Upper lobe of right lung (tissue), 1 donor: ENCODE results near the gene NAXE. TPM values are rescaled to one million over a fixed set of nuclear protein-coding genes. Genes with fewer than 3 reads are reported as not detected.
A peak's percentile ranks its signal among the peaks of the same experiment; 100 is the strongest.

Source experiments
- ATAC-seq: fragments of 200-7000 bp; cut with Tn5 transposase; one replicate; pipeline ENCODE4 v1.9.1; 2020; ENCODE audit warnings: mild to moderate bottlenecking, moderate library complexity
- DNase-seq: peaks from one replicate; pipeline ENCODE4 v3.0.0-alpha.2; 2020
- H3K27ac ChIP-seq: fragments of 200-600 bp; one replicate; pipeline ENCODE4 v1.8.0; 2022
- H3K27me3 ChIP-seq: fragments of 200-600 bp; one replicate; pipeline ENCODE4 v1.8.0; 2022; ENCODE audit warnings: mild to moderate bottlenecking
- H3K36me3 ChIP-seq: fragments of 200-600 bp; one replicate; pipeline ENCODE4 v1.8.0; 2022
- H3K4me1 ChIP-seq: fragments of 200-600 bp; one replicate; pipeline ENCODE4 v1.8.0; 2022
- H3K4me3 ChIP-seq: fragments of 200-600 bp; one replicate; pipeline ENCODE4 v1.8.0; 2022; ENCODE audit warnings: mild to moderate bottlenecking
- H3K9me3 ChIP-seq: fragments of 200-600 bp; one replicate; pipeline ENCODE4 v1.8.0; 2022
- intact Hi-C: fragments of 100-400 bp; cut with DNase I; formaldehyde crosslinking; loops from one replicate; pipeline ENCODE4 v1.11.0; 2022
- total RNA-seq: library from RNA; stranded (reverse); fragmentation: NEBNext Ultra II Directional; extraction: Animal tissue kit (Norgen Biotek cat#: 25700); gene quantifications from one replicate; pipeline ENCODE4 v1.2.1, GENCODE V29; 2021
- TF ChIP-seq, protein P1 (sequence below): fragments of 200-600 bp; IDR thresholded peaks from one replicate; pipeline ENCODE4 v1.8.0; 2022; ENCODE audit warnings: antibody characterized with exemption
- donor health status: DM: no; HTN: yes; CAD: no; lungs with severe emphysema.

Gene NAXE
- total RNA-seq, 1 donor from 2014 or later = 69.2 TPM

DNA sequence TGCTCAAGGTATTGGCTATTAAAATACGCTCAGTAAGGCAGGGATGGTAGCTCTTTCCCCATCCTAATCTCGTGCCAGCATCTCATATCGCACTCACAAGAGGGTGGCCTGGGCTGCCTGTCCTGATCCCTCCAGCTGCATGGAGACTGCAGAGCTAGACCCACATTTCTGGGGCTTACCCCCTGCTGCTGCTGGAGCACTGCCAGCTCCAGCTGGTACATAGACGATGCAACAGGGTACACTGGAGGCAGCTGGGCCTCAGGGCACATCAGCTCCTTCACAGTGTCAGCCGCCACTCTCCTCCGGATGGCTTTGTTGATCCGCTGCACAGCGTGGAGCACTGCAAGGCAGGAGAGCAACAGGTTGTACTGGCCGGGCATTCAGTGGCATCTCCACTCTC is 35.2 kb upstream of the NAXE start:
- Histone ChIP-seq H3K27me3 (no peaks in the 10 kb centered on the region), H3K4me1 (no peaks in the 10 kb centered on the region), H3K4me3 (no peak overlapping the region), H3K36me3 (no peaks in the 10 kb centered on the region), H3K9me3 (no peaks in the 10 kb centered on the region), H3K27ac (no peak overlapping the region)
- ATAC-seq (no peak), DNase-seq (no peak)
- TF ChIP-seq, protein P1, sequence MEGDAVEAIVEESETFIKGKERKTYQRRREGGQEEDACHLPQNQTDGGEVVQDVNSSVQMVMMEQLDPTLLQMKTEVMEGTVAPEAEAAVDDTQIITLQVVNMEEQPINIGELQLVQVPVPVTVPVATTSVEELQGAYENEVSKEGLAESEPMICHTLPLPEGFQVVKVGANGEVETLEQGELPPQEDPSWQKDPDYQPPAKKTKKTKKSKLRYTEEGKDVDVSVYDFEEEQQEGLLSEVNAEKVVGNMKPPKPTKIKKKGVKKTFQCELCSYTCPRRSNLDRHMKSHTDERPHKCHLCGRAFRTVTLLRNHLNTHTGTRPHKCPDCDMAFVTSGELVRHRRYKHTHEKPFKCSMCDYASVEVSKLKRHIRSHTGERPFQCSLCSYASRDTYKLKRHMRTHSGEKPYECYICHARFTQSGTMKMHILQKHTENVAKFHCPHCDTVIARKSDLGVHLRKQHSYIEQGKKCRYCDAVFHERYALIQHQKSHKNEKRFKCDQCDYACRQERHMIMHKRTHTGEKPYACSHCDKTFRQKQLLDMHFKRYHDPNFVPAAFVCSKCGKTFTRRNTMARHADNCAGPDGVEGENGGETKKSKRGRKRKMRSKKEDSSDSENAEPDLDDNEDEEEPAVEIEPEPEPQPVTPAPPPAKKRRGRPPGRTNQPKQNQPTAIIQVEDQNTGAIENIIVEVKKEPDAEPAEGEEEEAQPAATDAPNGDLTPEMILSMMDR = no peak
- intact Hi-C loops = no loop called here

DNA sequence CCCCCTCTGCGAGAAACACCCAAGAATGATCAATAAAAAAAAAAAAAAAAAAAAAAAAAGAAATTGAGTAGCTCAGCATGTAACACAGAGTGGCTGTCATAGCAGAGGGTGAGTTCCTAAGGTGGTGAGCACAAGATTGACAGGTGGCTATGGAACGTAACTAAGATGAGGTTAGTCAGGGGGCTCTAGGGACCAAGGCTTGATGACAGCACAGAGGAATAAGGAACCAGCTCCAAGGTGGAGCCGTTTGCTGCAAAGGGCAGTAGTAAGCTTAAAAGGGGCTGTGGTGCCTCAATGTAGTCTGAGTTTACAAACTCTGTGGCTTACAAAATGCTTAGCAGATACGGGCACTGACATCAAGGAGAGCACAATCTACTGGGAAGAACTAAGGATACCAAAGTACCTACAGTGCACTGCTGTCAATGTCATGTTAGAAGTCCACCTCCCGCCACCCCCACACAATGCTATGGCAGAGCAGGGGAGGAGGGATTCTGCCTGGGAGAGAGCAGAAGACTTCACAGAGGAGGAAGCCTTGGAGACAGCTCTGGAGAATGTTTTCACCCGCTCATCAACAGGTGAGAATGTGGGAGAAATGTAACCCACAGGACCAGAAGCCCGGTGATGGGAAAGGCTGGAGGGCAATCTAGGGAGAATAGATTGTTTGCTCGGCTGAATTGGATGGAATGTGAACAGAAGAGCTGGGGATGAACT is 32.3 kb upstream of the NAXE start:
- Histone ChIP-seq H3K27me3 (no peaks in the 10 kb centered on the region), H3K9me3 (no peaks in the 10 kb centered on the region), H3K36me3 (no peaks in the 10 kb centered on the region), H3K4me1 (no peaks in the 10 kb centered on the region), H3K27ac (no peak overlapping the region), H3K4me3 (no peak overlapping the region)
- TF ChIP-seq, protein P1 = no peak
- intact Hi-C loops = no loop called here
- no peak for DNase-seq
- no peak for ATAC-seq

DNA sequence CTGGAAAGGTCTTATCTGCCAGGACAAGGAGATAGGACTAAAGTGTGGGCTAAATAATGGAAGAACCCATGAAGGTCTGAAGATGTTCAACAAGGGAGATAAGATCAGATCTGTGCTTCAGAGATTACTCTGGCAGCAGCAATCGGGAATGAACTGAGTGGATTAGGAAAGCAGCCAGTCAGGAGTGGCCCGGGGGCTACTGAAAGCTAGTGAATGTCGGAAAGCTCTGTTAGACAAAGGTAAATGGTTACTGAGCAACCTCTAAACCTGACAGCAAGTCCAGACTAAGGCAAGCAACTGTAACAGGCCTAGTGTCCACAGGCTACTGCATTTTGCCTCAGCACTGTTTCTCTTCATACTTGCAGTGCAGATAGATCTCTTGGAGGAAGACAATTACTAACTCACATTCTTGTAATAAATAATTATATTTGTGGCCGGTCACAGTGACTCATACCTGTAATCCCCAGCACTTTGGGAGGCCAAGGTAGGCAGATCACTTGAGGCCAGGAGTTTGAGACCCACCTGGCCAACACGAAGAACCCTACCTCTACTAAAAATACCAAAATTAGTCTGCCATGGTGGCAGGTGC is 31.7 kb upstream of the NAXE start:
- Histone ChIP-seq H3K27me3 (no peaks in the 10 kb centered on the region), H3K36me3 (no peaks in the 10 kb centered on the region), H3K9me3 (no peaks in the 10 kb centered on the region), H3K4me1 (no peaks in the 10 kb centered on the region), H3K27ac (no peak overlapping the region), H3K4me3 (no peak overlapping the region)
- TF ChIP-seq, protein P1 = no peak
- ATAC-seq = no peak
- DNase-seq = no peak
- intact Hi-C loops = no loop called here

DNA sequence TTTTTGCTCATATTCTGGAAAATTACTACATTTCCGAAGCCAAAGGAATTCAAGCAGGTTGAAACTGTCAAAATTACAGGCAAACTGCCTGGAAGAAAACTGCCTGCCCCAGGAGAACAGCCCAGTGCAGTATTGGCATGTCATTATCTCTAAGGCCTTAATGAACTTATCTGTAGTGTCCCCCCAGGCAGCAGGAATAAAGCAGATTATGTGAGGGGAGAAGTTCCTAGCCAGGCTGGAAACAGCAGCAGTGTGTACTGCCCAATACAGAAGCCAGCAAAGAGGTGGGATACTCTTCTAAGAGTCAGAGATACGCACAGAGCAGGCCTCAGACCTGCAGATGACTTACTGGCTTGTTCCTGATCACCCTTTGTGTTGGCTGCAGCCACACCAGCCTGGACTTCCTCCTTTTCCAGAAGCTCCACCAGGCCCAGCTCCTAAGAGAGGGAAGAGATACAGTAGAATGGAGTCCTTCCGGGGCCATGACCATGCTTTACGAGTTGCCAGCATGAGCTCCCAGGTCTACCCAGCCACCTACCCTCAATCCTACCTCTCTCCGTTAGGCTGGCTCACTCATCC is 30.9 kb upstream of the NAXE start:
- Histone ChIP-seq H3K36me3 (no peaks in the 10 kb centered on the region), H3K9me3 (no peaks in the 10 kb centered on the region), H3K27me3 (no peaks in the 10 kb centered on the region), H3K4me1 (no peaks in the 10 kb centered on the region), H3K27ac (no peak overlapping the region), H3K4me3 (no peak overlapping the region)
- ATAC-seq (peak; percentile 50), DNase-seq (no peak)
- intact Hi-C loops = no loop called here
- TF ChIP-seq, protein P1 = no peak

DNA sequence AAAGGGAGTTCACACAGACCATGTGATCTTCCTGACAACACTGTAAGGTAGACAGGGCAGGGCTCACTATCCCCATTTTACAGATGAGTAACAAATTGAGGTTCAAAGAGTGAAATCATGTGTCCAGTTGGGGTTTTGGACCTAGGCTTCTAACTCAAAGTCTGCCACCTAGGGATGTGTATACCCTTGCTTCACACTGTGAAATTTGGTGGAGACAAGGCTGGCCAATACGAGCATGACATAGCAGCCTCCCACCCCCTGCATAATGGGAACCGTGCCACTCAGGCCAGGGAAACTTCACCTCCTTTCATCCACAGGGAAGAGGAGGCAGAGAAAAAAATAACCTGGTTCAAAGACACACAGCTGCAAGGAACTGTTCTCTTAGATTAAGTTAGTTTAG is 26.1 kb upstream of the NAXE start:
- intact Hi-C loops = no loop called here
- no peak overlapping the region for H3K27ac ChIP-seq
- H3K9me3 ChIP-seq = no peaks in the 10 kb centered on the region
- no peaks in the 10 kb centered on the region for H3K36me3 ChIP-seq
- H3K4me3 ChIP-seq = no peak overlapping the region
- H3K4me1 ChIP-seq = no peaks in the 10 kb centered on the region
- TF ChIP-seq, protein P1 = no peak
- H3K27me3 ChIP-seq = no peaks in the 10 kb centered on the region
- DNase-seq (no peak), ATAC-seq (no peak)
